Endothelial cell of umbilical vein (primary cell): ENCODE measurements around the gene FAM3C. TPM values are rescaled to one million over a fixed set of nuclear protein-coding genes. Genes with fewer than 3 reads are reported as not detected.

Experiments used
- BruUV-seq: library from RNA; stranded (reverse); fragments of 400-500 nt; replicated peaks from 2 replicates; lab custom pipeline; 2021; lab: Mats Ljungman, UMichigan
- CTCF ChIA-PET: fragments of 300-600, 350-600 bp; sonication (Branson Sonifier 250); formaldehyde crosslinking; loops from one replicate; lab custom pipeline; 2021; ENCODE audit warnings: antibody characterized with exemption, inconsistent platforms; lab: Charles Lee
- POLR2A ChIA-PET: fragments of 300-600, 350-600 bp; sonication (Branson Sonifier 250); formaldehyde crosslinking; loops from one replicate; lab custom pipeline; 2021; ENCODE audit warnings: antibody characterized with exemption, inconsistent platforms; lab: Charles Lee
- DNase-seq: peaks from one replicate; pipeline ENCODE4 v3.0.0-alpha.2; 2011; ENCODE audit warnings: low read depth, low spot score
- FAIRE-seq: peaks from 2 replicates; lab custom pipeline; 2011; peaks lifted over from hg19 to GRCh38; lab: Jason Lieb, UNC
- H2AFZ ChIP-seq: 2 replicates; pipeline ENCODE4 v1.6.0; 2012; ENCODE audit warnings: low read depth, low read length, control low read depth, inconsistent platforms
- H3K27ac ChIP-seq: 2 replicates; pipeline ENCODE4 v1.5.1; 2011; ENCODE audit warnings: low read depth, mild to moderate bottlenecking, control low read depth, low read length, moderate library complexity; ENCODE audit not compliant: insufficient read depth
- H3K27me3 ChIP-seq, 2 experiments: 2 replicates each; pipeline versions ENCODE4 v1.6.0 to v1.6.1; 2011; ENCODE audit warnings: low read length in 2 of 2, mixed read lengths in 1 of 2; ENCODE audit not compliant: control insufficient read depth in 2 of 2, insufficient read depth in 2 of 2
- H3K36me3 ChIP-seq, 2 experiments: 2 replicates in 1 of 2; 3 replicates in 1 of 2; pipeline ENCODE4 v1.5.1; 2011; ENCODE audit warnings: low read length in 2 of 2, mild to moderate bottlenecking in 1 of 2, moderate library complexity in 1 of 2; ENCODE audit not compliant: control insufficient read depth in 2 of 2, insufficient read depth in 2 of 2; ENCODE audit errors: extremely low read depth in 1 of 2
- H3K4me1 ChIP-seq: 3 replicates; pipeline ENCODE4 v1.5.1; 2011; ENCODE audit warnings: mild to moderate bottlenecking, low read length; ENCODE audit not compliant: control insufficient read depth, insufficient read depth; ENCODE audit errors: extremely low read depth
- H3K4me2 ChIP-seq: 2 replicates; pipeline ENCODE4 v1.6.1; 2011; ENCODE audit warnings: low read length, control low read depth, mixed read lengths; ENCODE audit not compliant: insufficient read depth
- H3K4me3 ChIP-seq, 3 experiments: fragments of 200-600 bp in 1 of 3; sonication (generic), shearing (Covaris generic) in 1 of 3; replicated peaks in 1 of 3; 2 replicates each; pipeline ENCODE4 v1.5.1; 2011 to 2016; ENCODE audit warnings: control low read depth in 3 of 3, low read length in 3 of 3, mild to moderate bottlenecking in 2 of 3, inconsistent platforms in 1 of 3, low read depth in 1 of 3, moderate library complexity in 1 of 3; ENCODE audit not compliant: insufficient read depth in 1 of 3
- H3K79me2 ChIP-seq: 2 replicates; pipeline ENCODE4 v1.6.0; 2012; ENCODE audit warnings: low read length, inconsistent platforms; ENCODE audit not compliant: control insufficient read depth, insufficient read depth
- H3K9ac ChIP-seq: replicated peaks from 2 replicates; pipeline ENCODE3; 2011; ENCODE audit warnings: low read length, control low read depth; ENCODE audit not compliant: insufficient read depth; ENCODE audit errors: extremely low read depth
- H3K9me1 ChIP-seq: replicated peaks from 3 replicates; pipeline ENCODE4 v1.6.0; 2011; ENCODE audit warnings: mild to moderate bottlenecking, low read length; ENCODE audit not compliant: control insufficient read depth, insufficient read depth; ENCODE audit errors: extremely low read depth
- H3K9me3 ChIP-seq: replicated peaks from 2 replicates; pipeline ENCODE4 v1.5.1; 2012; ENCODE audit warnings: low read length, inconsistent platforms; ENCODE audit not compliant: control insufficient read depth, insufficient read depth
- H4K20me1 ChIP-seq: replicated peaks from 2 replicates; pipeline ENCODE3; 2011; ENCODE audit warnings: mild to moderate bottlenecking, low read length; ENCODE audit not compliant: control insufficient read depth, insufficient read depth; ENCODE audit errors: extremely low read depth
- EZH2 ChIP-seq: IDR thresholded peaks from 2 replicates; pipeline ENCODE4 v1.6.1; 2012; ENCODE audit warnings: borderline replicate concordance, low read depth, mild to moderate bottlenecking, moderate library complexity, low read length, inconsistent platforms; ENCODE audit not compliant: severe bottlenecking
- FOS ChIP-seq: IDR thresholded peaks from 2 replicates; pipeline ENCODE4 v1.6.1; 2011; ENCODE audit warnings: mild to moderate bottlenecking, low read length, moderate library complexity, borderline replicate concordance; ENCODE audit not compliant: insufficient read depth
- GATA2 ChIP-seq: IDR thresholded peaks from 2 replicates; pipeline ENCODE4 v1.7.0; 2011; ENCODE audit warnings: low read depth, mild to moderate bottlenecking, moderate library complexity, mixed read lengths, low read length; ENCODE audit not compliant: insufficient read length, insufficient read depth
- JUN ChIP-seq: IDR thresholded peaks from 2 replicates; pipeline ENCODE4 v1.6.1; 2011; ENCODE audit warnings: borderline replicate concordance, low read depth; ENCODE audit not compliant: insufficient read length, insufficient read depth
- MYC ChIP-seq: IDR thresholded peaks from one replicate; pipeline ENCODE4 v1.6.1; 2011; ENCODE audit warnings: mild to moderate bottlenecking, low read depth, low read length
- POLR2A ChIP-seq: IDR thresholded peaks from 2 replicates; pipeline ENCODE4 v1.6.1; 2012; ENCODE audit warnings: low read depth, mild to moderate bottlenecking, control low read depth, low read length
- POLR2AphosphoS5 ChIP-seq: IDR thresholded peaks from 2 replicates; pipeline ENCODE4 v1.6.1; 2012; ENCODE audit warnings: low read depth, mild to moderate bottlenecking, control low read depth, low read length, moderate library complexity; ENCODE audit not compliant: insufficient read depth
- dilution Hi-C: fragments of 300-500 bp; cut with MboI; formaldehyde crosslinking; loops from one replicate; pipeline ENCODE4 v1.15.0; 2019; ENCODE audit warnings: low sequenced_read_pairs; ENCODE audit not compliant: extremely low pct_ligation_motif_present
- intact Hi-C: fragments of 100-400 bp; cut with micrococcal nuclease; formaldehyde crosslinking; loops from one replicate; pipeline ENCODE4 v1.10.0; 2022
- polyA plus RNA-seq, 4 experiments: library from polyadenylated mRNA; depleted of rRNA in 3 of 4; stranded (reverse) in 3 of 4; unstranded in 1 of 4; fragments of >200 nt; gene quantifications; 2 replicates each; pipeline versions ENCODE4 v1.2.1 to v1.2.3, GENCODE V29; 2011 to 2012; ENCODE audit warnings: missing spikeins in 1 of 4
- total RNA-seq: library from RNA; stranded (reverse); gene quantifications from 2 replicates; pipeline ENCODE4 v1.2.3, GENCODE V29; 2021
- TF ChIP-seq, protein P1 (sequence below): IDR thresholded peaks from 2 replicates; pipeline ENCODE4 v1.6.1; 2011; ENCODE audit not compliant: insufficient read depth, insufficient read length
- TF ChIP-seq, protein P2 (sequence below), 2 donors: IDR thresholded peaks; 1 replicate in 1 of 2; 2 replicates in 1 of 2; pipeline ENCODE4 v1.5.1; 2011; ENCODE audit warnings: low read length in 2 of 2, mild to moderate bottlenecking in 2 of 2, moderate library complexity in 2 of 2, control low read depth in 1 of 2, inconsistent platforms in 1 of 2, low read depth in 1 of 2; ENCODE audit not compliant: insufficient read depth in 1 of 2; ENCODE audit errors: extremely low read depth in 1 of 2

The FAM3C gene
- total and polyA plus RNA-seq, 2 donors (not counting 3 experiments of a cell fraction or from before 2014, with no cell fraction given) = 20.2 to 50.0 TPM

DNA sequence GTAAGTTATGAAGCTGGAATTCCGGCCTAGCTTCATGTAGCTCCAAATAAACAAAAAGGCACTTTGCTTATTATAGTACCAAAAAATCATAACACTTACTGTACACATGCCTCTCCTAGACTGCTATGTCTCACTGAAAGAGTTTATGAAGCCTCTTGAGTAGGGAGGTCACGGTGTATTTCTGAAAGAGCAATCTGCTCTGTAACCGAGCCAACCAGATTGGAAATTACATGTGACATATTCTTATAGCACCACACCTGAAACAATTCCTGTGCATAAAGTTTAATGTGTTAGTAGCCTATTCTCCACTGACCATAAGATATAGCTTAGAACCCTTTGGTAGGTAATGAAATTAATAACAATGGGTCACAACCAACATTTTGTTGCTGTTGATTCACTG, 1.3 kb upstream of the FAM3C start:
- peaks cover 0 to 3% of the 10 kb centered on the region in 2 experiments for H3K36me3 ChIP-seq
- TF ChIP-seq POLR2A (no peak), EZH2 (no peak), JUN (no peak), POLR2AphosphoS5 (no peak), GATA2 (no peak), MYC (no peak), FOS (no peak)
- TF ChIP-seq, protein P1, sequence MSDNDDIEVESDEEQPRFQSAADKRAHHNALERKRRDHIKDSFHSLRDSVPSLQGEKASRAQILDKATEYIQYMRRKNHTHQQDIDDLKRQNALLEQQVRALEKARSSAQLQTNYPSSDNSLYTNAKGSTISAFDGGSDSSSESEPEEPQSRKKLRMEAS = no peak
- TF ChIP-seq, protein P2, sequence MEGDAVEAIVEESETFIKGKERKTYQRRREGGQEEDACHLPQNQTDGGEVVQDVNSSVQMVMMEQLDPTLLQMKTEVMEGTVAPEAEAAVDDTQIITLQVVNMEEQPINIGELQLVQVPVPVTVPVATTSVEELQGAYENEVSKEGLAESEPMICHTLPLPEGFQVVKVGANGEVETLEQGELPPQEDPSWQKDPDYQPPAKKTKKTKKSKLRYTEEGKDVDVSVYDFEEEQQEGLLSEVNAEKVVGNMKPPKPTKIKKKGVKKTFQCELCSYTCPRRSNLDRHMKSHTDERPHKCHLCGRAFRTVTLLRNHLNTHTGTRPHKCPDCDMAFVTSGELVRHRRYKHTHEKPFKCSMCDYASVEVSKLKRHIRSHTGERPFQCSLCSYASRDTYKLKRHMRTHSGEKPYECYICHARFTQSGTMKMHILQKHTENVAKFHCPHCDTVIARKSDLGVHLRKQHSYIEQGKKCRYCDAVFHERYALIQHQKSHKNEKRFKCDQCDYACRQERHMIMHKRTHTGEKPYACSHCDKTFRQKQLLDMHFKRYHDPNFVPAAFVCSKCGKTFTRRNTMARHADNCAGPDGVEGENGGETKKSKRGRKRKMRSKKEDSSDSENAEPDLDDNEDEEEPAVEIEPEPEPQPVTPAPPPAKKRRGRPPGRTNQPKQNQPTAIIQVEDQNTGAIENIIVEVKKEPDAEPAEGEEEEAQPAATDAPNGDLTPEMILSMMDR (IDR thresholded peaks at IDR 0.05; ENCODE audit: extremely low read depth in 1 of 2, insufficient read depth in 1 of 2, low read depth in 1 of 2, low read length in 2 of 2) = no peak
- no peaks in the 10 kb centered on the region for H4K20me1 ChIP-seq
- H3K4me2 ChIP-seq = no peak overlapping the region
- intact Hi-C loops = loop anchor here (5.0 kb wide), 1 partner anchor 135 kb away; no protein-coding TSS in a partner anchor
- dilution Hi-C loops = no loop called here
- H3K9me1 ChIP-seq = no peaks in the 10 kb centered on the region
- ChIA-PET POLR2A (no interaction called here), CTCF (interaction anchor here (1.3 to 6.5 kb wide), 7 partner anchors 8 to 150 kb away, joined by 4 to 104 read pairs (median 14); no protein-coding TSS in a partner anchor)
- DNase-seq = no peak
- no peaks in the 10 kb centered on the region for H3K27me3 ChIP-seq
- H3K4me1 ChIP-seq = peaks cover 16% of the 10 kb centered on the region
- FAIRE-seq = no peak
- no peak overlapping the region for H3K27ac ChIP-seq
- no peaks in the 10 kb centered on the region for H3K9me3 ChIP-seq
- H3K9ac ChIP-seq = no peak overlapping the region
- H2AFZ ChIP-seq = peak overlapping the region; percentile 66
- peaks cover 35% of the 10 kb centered on the region for H3K79me2 ChIP-seq
- BruUV-seq = no TSS peak
- no peak overlapping the region for H3K4me3 ChIP-seq
